Inflammatory macrophage treated with lipopolysaccharide for 1 hour (primary cell): ENCODE measurements around the gene PSMG1.

ENCODE experiments used
- DNase-seq, 2 donors: peaks; one replicate each; pipeline ENCODE4 v3.0.0-alpha.2; 2020 to 2022

PSMG1 gene

GRCh38 chr21:39153842-39154241 lies 29.4 kb downstream of the PSMG1 start:
- no peak for DNase-seq

- peak in 1 of 2 donors; percentile 13 for DNase-seq
Observed at GRCh38 chr21:39153373-39153772, 29.9 kb downstream of the PSMG1 start.

GRCh38 chr21:39152271-39152670 lies 31.0 kb downstream of the PSMG1 start:
- DNase-seq = no peak

GRCh38 chr21:39150877-39151276 lies 32.4 kb downstream of the PSMG1 start:
- peak; percentile 8 to 21 for DNase-seq

- no peak for DNase-seq
Observed at GRCh38 chr21:39150316-39150715, 32.9 kb downstream of the PSMG1 start.

- no peak for DNase-seq
Observed at GRCh38 chr21:39149882-39150281, 33.4 kb downstream of the PSMG1 start.

- DNase-seq = no peak
Observed at GRCh38 chr21:39148975-39149374, 34.3 kb downstream of the PSMG1 start.

- DNase-seq = no peak
Observed at GRCh38 chr21:39144191-39144590, 39.1 kb downstream of the PSMG1 start.

GRCh38 chr21:39142972-39143371 lies 40.3 kb downstream of the PSMG1 start:
- no peak for DNase-seq

GRCh38 chr21:39141502-39141901 lies 41.7 kb downstream of the PSMG1 start:
- no peak for DNase-seq

GRCh38 chr21:39137248-39138178 lies 45.7 kb downstream of the PSMG1 start:
- DNase-seq = peak in 1 of 2 donors; percentile 23

- DNase-seq = no peak
Observed at GRCh38 chr21:39136711-39137110, 46.5 kb downstream of the PSMG1 start.

- peak in 1 of 2 donors; percentile 60 for DNase-seq
Observed at GRCh38 chr21:39136138-39136537, 47.1 kb downstream of the PSMG1 start.

- no peak for DNase-seq
Observed at GRCh38 chr21:39134288-39134810, 48.9 kb downstream of the PSMG1 start.

GRCh38 chr21:39132248-39132647 lies 51.0 kb downstream of the PSMG1 start:
- no peak for DNase-seq

- DNase-seq = no peak
Observed at GRCh38 chr21:39131791-39132190, 51.5 kb downstream of the PSMG1 start.

GRCh38 chr21:39127506-39127905 lies 55.7 kb downstream of the PSMG1 start:
- DNase-seq = no peak

GRCh38 chr21:39126486-39126806 lies 56.8 kb downstream of the PSMG1 start:
- DNase-seq = no peak

- DNase-seq = peak; percentile 66 to 75
Observed at GRCh38 chr21:39125752-39126485, 57.3 kb downstream of the PSMG1 start.
